ENCODE results near the gene ARL6IP4.

ARL6IP4 gene

DNA sequence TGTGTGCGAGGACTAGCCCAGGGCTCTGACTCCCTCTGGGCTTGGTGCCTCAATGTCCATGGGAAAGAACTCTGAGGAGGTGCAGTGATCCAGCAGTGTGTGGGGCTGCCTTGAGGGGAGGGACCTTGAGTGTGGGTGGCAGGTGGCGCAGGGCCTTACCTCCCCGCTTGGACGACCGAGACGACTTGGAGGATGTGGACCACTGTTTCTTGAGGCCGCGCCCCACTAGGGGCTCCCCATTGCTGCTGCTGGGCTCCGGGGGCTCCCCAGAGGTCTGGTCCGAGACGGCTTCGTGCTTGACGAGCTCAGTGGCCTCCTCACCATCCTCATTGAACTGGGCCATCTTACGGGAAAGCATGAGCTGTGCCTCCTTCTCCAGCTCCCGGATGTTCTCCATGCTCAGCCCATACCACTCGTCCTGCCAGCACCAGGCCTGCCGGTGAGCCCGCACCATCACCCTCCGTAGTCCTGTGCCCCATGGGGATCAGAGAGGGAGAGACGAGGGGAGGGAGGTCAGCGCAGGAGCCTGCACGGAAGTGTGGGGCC is 24.7 kb downstream of the ARL6IP4 start:
- Histone ChIP-seq H3F3A (ENCODE audit: insufficient read depth, low read length) (no peaks in the 10 kb centered on the region), H3K4me1 (ENCODE audit: low read length) (no peaks in the 10 kb centered on the region), H4K20me1 (ENCODE audit: insufficient read depth, low read length) (no peaks in the 10 kb centered on the region), H3K79me2 (ENCODE audit: low read length) (no peaks in the 10 kb centered on the region), H3K4me2 (ENCODE audit: low read depth, low read length) (no peak overlapping the region), H3K9me3 (replicated peaks; ENCODE audit: insufficient read depth, low read length) (no peaks in the 10 kb centered on the region), H2AFZ (ENCODE audit: low read length) (no peak overlapping the region), H3K27ac (ENCODE audit: low read length) (no peak overlapping the region), H3K9me2 (replicated peaks; ENCODE audit: insufficient read depth, low read length) (no peaks in the 10 kb centered on the region), H3K27me3 (replicated peaks; ENCODE audit: insufficient read depth, low read length) (no peaks in the 10 kb centered on the region), H3K9ac (ENCODE audit: low read length) (no peak overlapping the region), H3K36me3 (replicated peaks; ENCODE audit: insufficient read depth, low read length) (no peaks in the 10 kb centered on the region), H3K4me3 (ENCODE audit: low read length) (no peak overlapping the region)
- TF ChIP-seq EZH2phosphoT487 (IDR thresholded peaks at IDR 0.05; ENCODE audit: low read length), result no peak
- TF ChIP-seq, protein P1, sequence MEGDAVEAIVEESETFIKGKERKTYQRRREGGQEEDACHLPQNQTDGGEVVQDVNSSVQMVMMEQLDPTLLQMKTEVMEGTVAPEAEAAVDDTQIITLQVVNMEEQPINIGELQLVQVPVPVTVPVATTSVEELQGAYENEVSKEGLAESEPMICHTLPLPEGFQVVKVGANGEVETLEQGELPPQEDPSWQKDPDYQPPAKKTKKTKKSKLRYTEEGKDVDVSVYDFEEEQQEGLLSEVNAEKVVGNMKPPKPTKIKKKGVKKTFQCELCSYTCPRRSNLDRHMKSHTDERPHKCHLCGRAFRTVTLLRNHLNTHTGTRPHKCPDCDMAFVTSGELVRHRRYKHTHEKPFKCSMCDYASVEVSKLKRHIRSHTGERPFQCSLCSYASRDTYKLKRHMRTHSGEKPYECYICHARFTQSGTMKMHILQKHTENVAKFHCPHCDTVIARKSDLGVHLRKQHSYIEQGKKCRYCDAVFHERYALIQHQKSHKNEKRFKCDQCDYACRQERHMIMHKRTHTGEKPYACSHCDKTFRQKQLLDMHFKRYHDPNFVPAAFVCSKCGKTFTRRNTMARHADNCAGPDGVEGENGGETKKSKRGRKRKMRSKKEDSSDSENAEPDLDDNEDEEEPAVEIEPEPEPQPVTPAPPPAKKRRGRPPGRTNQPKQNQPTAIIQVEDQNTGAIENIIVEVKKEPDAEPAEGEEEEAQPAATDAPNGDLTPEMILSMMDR (IDR thresholded peaks at IDR 0.05; ENCODE audit: low read length), result no peak
- TF ChIP-seq EZH2 (optimal IDR thresholded peaks at IDR 0.05; ENCODE audit: low read depth, low read length), result no peak
- no peak for DNase-seq

DNA sequence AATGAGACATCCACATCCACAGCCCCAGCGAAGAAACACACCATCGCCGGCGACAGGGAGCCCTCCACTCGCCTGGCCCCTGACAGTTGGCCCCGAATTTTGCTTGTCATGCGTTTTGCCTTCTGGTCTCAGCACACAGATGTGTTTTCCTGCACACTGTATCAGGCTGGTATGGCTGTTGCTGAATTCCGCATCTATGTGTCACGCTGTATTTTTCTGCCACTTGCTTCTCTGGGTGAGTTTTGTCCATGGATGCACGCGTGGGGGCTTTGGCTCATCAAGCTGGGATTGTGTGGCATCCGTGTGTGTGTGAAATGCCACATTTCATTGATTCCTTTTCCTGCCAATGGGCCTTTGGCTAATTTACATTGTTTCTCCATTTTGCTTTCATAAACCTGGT is 26.5 kb downstream of the ARL6IP4 start:
- Histone ChIP-seq H3K27me3 (replicated peaks; ENCODE audit: insufficient read depth, low read length) (no peaks in the 10 kb centered on the region), H3F3A (ENCODE audit: insufficient read depth, low read length) (no peaks in the 10 kb centered on the region), H3K4me2 (ENCODE audit: low read depth, low read length) (no peak overlapping the region), H3K79me2 (ENCODE audit: low read length) (no peaks in the 10 kb centered on the region), H3K27ac (ENCODE audit: low read length) (no peak overlapping the region), H3K9me2 (replicated peaks; ENCODE audit: insufficient read depth, low read length) (no peaks in the 10 kb centered on the region), H3K9ac (ENCODE audit: low read length) (no peak overlapping the region), H3K36me3 (replicated peaks; ENCODE audit: insufficient read depth, low read length) (no peaks in the 10 kb centered on the region), H3K4me3 (ENCODE audit: low read length) (no peak overlapping the region), H3K4me1 (ENCODE audit: low read length) (no peaks in the 10 kb centered on the region), H3K9me3 (replicated peaks; ENCODE audit: insufficient read depth, low read length) (no peaks in the 10 kb centered on the region), H4K20me1 (ENCODE audit: insufficient read depth, low read length) (no peaks in the 10 kb centered on the region), H2AFZ (ENCODE audit: low read length) (no peak overlapping the region)
- TF ChIP-seq, protein P1 (IDR thresholded peaks at IDR 0.05; ENCODE audit: low read length), result no peak
- TF ChIP-seq EZH2 (optimal IDR thresholded peaks at IDR 0.05; ENCODE audit: low read depth, low read length), result no peak
- TF ChIP-seq EZH2phosphoT487 (IDR thresholded peaks at IDR 0.05; ENCODE audit: low read length), result no peak
- DNase-seq, result no peak

DNA sequence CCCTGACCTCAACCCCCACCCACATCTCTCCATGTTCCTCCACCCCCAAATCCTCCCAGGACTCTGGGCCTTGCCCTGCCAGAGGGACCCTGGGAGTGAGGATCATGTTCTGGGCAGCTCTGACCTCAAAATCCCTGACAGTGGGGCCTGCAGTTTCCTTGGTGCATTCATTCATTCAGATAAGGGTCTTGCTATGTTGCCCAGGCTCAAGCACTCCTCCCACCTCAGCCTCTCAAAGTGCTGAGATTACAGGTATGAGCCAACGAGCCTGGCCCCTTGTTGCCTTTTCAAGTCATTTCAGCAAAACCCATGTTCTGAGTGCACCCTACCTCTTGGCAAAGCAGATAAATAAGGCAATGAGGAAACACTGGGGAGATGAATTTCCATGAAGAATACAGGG is 29.6 kb downstream of the ARL6IP4 start:
- no peaks in the 10 kb centered on the region for H3F3A ChIP-seq (ENCODE audit: insufficient read depth, low read length)
- no peak overlapping the region for H3K4me3 ChIP-seq (ENCODE audit: low read length)
- no peak overlapping the region for H3K9ac ChIP-seq (ENCODE audit: low read length)
- H3K36me3 ChIP-seq (replicated peaks; ENCODE audit: insufficient read depth, low read length), result no peaks in the 10 kb centered on the region
- TF ChIP-seq, protein P1 (IDR thresholded peaks at IDR 0.05; ENCODE audit: low read length), result no peak
- TF ChIP-seq EZH2 (optimal IDR thresholded peaks at IDR 0.05; ENCODE audit: low read depth, low read length), result no peak
- TF ChIP-seq EZH2phosphoT487 (IDR thresholded peaks at IDR 0.05; ENCODE audit: low read length), result no peak
- no peaks in the 10 kb centered on the region for H3K9me2 ChIP-seq (replicated peaks; ENCODE audit: insufficient read depth, low read length)
- DNase-seq, result no peak
- H3K9me3 ChIP-seq (replicated peaks; ENCODE audit: insufficient read depth, low read length), result no peaks in the 10 kb centered on the region
- no peak overlapping the region for H2AFZ ChIP-seq (ENCODE audit: low read length)
- no peaks in the 10 kb centered on the region for H3K4me1 ChIP-seq (ENCODE audit: low read length)
- H3K79me2 ChIP-seq (ENCODE audit: low read length), result no peaks in the 10 kb centered on the region
- H3K27ac ChIP-seq (ENCODE audit: low read length), result no peak overlapping the region
- H4K20me1 ChIP-seq (ENCODE audit: insufficient read depth, low read length), result no peaks in the 10 kb centered on the region
- H3K4me2 ChIP-seq (ENCODE audit: low read depth, low read length), result no peak overlapping the region
- no peaks in the 10 kb centered on the region for H3K27me3 ChIP-seq (replicated peaks; ENCODE audit: insufficient read depth, low read length)

Measured in MM.1S (cell line).